HEK293T (cell line): Measurements from ENCODE around the gene FHOD3.

ENCODE experiments used
- ARNT ChIP-seq: fragments of 450-650 bp; IDR thresholded peaks from 2 replicates; pipeline ENCODE4 v1.6.1; 2017; ENCODE audit warnings: mild to moderate bottlenecking
- CTBP1 ChIP-seq: fragments of 450-650 bp; IDR thresholded peaks from 2 replicates; pipeline ENCODE4 v1.6.1; 2016; ENCODE audit warnings: borderline replicate concordance
- ELF4 ChIP-seq: fragments of 450-650 bp; IDR thresholded peaks from 2 replicates; pipeline ENCODE4 v1.6.1; 2017; ENCODE audit warnings: antibody characterized with exemption
- FOXK2 ChIP-seq: fragments of 450-650 bp; IDR thresholded peaks from 2 replicates; pipeline ENCODE4 v1.6.1; 2016; ENCODE audit warnings: mild to moderate bottlenecking
- FOXM1 ChIP-seq: fragments of 450-650 bp; IDR thresholded peaks from 2 replicates; pipeline ENCODE4 v1.6.1; 2017; ENCODE audit warnings: mild to moderate bottlenecking, borderline replicate concordance
- HDGF ChIP-seq: fragments of 450-650 bp; IDR thresholded peaks from 2 replicates; pipeline ENCODE4 v1.6.1; 2017; ENCODE audit warnings: antibody characterized with exemption, borderline replicate concordance
- LEF1 ChIP-seq: fragments of 450-650 bp; IDR thresholded peaks from 2 replicates; pipeline ENCODE4 v1.6.1; 2017; ENCODE audit warnings: mild to moderate bottlenecking, borderline replicate concordance
- NFRKB ChIP-seq: fragments of 450-650 bp; IDR thresholded peaks from 2 replicates; pipeline ENCODE4 v1.6.1; 2016; ENCODE audit warnings: mild to moderate bottlenecking, moderate library complexity
- PKNOX1 ChIP-seq: fragments of 450-650 bp; IDR thresholded peaks from 2 replicates; pipeline ENCODE4 v1.6.1; 2016
- SP1 ChIP-seq: fragments of 450-650 bp; IDR thresholded peaks from 2 replicates; pipeline ENCODE4 v1.6.1; 2017
- SUZ12 ChIP-seq: fragments of 450-650 bp; IDR thresholded peaks from 2 replicates; pipeline ENCODE4 v1.6.1; 2016; ENCODE audit warnings: mild to moderate bottlenecking
- TARDBP ChIP-seq: fragments of 450-650 bp; IDR thresholded peaks from 2 replicates; pipeline ENCODE4 v1.6.1; 2016
- ZNF384 ChIP-seq: fragments of 450-650 bp; IDR thresholded peaks from 2 replicates; pipeline ENCODE4 v1.6.1; 2016

DNA sequence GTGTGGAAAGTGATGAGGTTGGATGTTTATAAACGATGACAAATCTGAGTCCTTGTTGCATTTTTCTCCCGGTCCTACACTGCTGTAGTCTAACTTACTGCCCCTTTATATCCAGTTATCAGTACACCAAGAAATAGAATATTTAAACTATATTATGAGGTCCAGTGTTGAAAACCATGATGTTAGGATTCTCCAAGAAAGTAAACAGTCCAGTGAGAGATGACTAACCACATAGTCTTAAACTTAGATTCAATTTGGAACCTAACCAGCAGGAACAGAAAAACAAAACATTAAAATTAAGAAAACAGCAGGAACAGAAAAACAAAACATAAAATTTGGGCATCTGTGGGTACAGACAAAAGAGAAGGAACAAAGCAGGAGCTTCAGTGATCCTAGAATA lies 388.1 kb downstream of the FHOD3 start:
- TF ChIP-seq FOXM1 (no peak), SUZ12 (no peak), LEF1 (no peak), HDGF (no peak), FOXK2 (no peak), CTBP1 (no peak), SP1 (no peak), ZNF384 (no peak), ELF4 (no peak), PKNOX1 (no peak), TARDBP (no peak), NFRKB (no peak), ARNT (no peak)
